NB4 (cell line): Measurements from ENCODE around the gene RIC8B.

Experiments used
- CTCF ChIP-seq: IDR thresholded peaks from one replicate; pipeline ENCODE4 v1.5.1; 2012; ENCODE audit warnings: low read depth, low read length
- MAX ChIP-seq: IDR thresholded peaks from 2 replicates; pipeline ENCODE4 v1.6.1; 2011; ENCODE audit warnings: low read depth, low read length
- POLR2A ChIP-seq: IDR thresholded peaks from 2 replicates; pipeline ENCODE4 v1.6.1; 2011; ENCODE audit warnings: mild to moderate bottlenecking; ENCODE audit not compliant: insufficient read length; ENCODE audit errors: extremely low read depth

GRCh38 chr12:106758349-106759110 is 16.0 kb upstream of the RIC8B start:
- TF ChIP-seq CTCF (no peak), POLR2A (no peak), MAX (no peak)
